ENCODE measurements around the gene GCHFR. TPM values are rescaled to one million over a fixed set of nuclear protein-coding genes. Genes with fewer than 3 reads are reported as not detected.

GCHFR gene
- total RNA-seq, 1 experiment from 2014 or later = 1.5 TPM

GRCh38 chr15:40770147-40770721 lies 6.4 kb downstream of the GCHFR start (continued):
- no peak for TF ChIP-seq REST (IDR thresholded peaks at IDR 0.05; ENCODE audit: low read depth)
- no peak for TF ChIP-seq ZFX (IDR thresholded peaks at IDR 0.05)
- no peak for TF ChIP-seq FOSL1 (IDR thresholded peaks at IDR 0.05; ENCODE audit: low read depth)
- TF ChIP-seq POLR2AphosphoS5 (IDR thresholded peaks at IDR 0.05; ENCODE audit: low read depth, low read length) = no peak
- no peak for TF ChIP-seq SRF (IDR thresholded peaks at IDR 0.05; ENCODE audit: low read depth)
- TF ChIP-seq TCF7L2 (IDR thresholded peaks at IDR 0.05; ENCODE audit: borderline replicate concordance, extremely low read depth, insufficient read depth, insufficient read length) = no peak
- no peak for TF ChIP-seq CBX3 (IDR thresholded peaks at IDR 0.05; ENCODE audit: low read depth)

- ChIA-PET CTCF (no interaction called here), RAD21 (ENCODE audit: low non-redundant PET in 1 of 2, low total read pairs in 2 of 2, uncharacterized antibody in 2 of 2, unreplicated experiment in 2 of 2) (no interaction called here), POLR2A (no interaction called here)
- H3K4me1 ChIP-seq (ENCODE audit: control insufficient read depth in 1 of 2, insufficient read depth in 2 of 2, low read length in 2 of 2) = peaks cover 3 to 38% of the 10 kb centered on the region in 2 experiments; a peak in 3 of 4 replicates
- no peak for DNase-seq (ENCODE audit: low read depth, low spot score)
- H4K20me1 ChIP-seq (ENCODE audit: insufficient read depth) = no peaks in the 10 kb centered on the region
- no peak overlapping the region for H3K9ac ChIP-seq (ENCODE audit: low read length)
- H3K36me3 ChIP-seq (ENCODE audit: control insufficient read depth in 1 of 2, insufficient read depth in 2 of 2, low read length in 2 of 2) = peaks cover 4 to 9% of the 10 kb centered on the region in 2 experiments; a peak in 2 of 4 replicates
- H3K27ac ChIP-seq (ENCODE audit: low read depth, low read length) = no peak overlapping the region
- no peaks in the 10 kb centered on the region for H3K9me3 ChIP-seq (ENCODE audit: control insufficient read depth in 1 of 2, insufficient read depth in 1 of 2, low read depth in 1 of 2, low read length in 2 of 2)
- TF ChIP-seq ATF3 (IDR thresholded peaks at IDR 0.05) (no peak), EZH2phosphoT487 (IDR thresholded peaks at IDR 0.05; ENCODE audit: borderline replicate concordance) (no peak), POLR2AphosphoS5 (IDR thresholded peaks at IDR 0.05; ENCODE audit: low read depth, low read length) (no peak), REST (IDR thresholded peaks at IDR 0.05; ENCODE audit: low read depth) (no peak), SP1 (IDR thresholded peaks at IDR 0.05; ENCODE audit: low read depth) (no peak), EGR1 (IDR thresholded peaks at IDR 0.05; ENCODE audit: low read depth) (no peak), RAD21 (IDR thresholded peaks at IDR 0.05; ENCODE audit: low read depth) (no peak), POLR2A (IDR thresholded peaks at IDR 0.05; ENCODE audit: borderline replicate concordance, extremely low read depth, insufficient read depth, insufficient read length) (no peak), MAX (IDR thresholded peaks at IDR 0.05) (no peak), SRF (IDR thresholded peaks at IDR 0.05; ENCODE audit: low read depth) (no peak), YY1 (IDR thresholded peaks at IDR 0.05; ENCODE audit: extremely low read depth, insufficient replicate concordance, low read depth, low read length) (no peak), FOSL1 (IDR thresholded peaks at IDR 0.05; ENCODE audit: low read depth) (no peak), TCF7L2 (IDR thresholded peaks at IDR 0.05; ENCODE audit: borderline replicate concordance, extremely low read depth, insufficient read depth, insufficient read length) (no peak), EZH2 (IDR thresholded peaks at IDR 0.05) (no peak), ZFX (IDR thresholded peaks at IDR 0.05) (no peak), ZNF274 (IDR thresholded peaks at IDR 0.05; ENCODE audit: low read depth, low read length) (no peak), CBX3 (IDR thresholded peaks at IDR 0.05; ENCODE audit: low read depth) (no peak), CEBPB (IDR thresholded peaks at IDR 0.05; ENCODE audit: low read depth) (no peak)
- no peak overlapping the region for H3K4me2 ChIP-seq (ENCODE audit: low read length)
- H3K27me3 ChIP-seq (ENCODE audit: insufficient read depth, low read length) = no peaks in the 10 kb centered on the region
- no peaks in the 10 kb centered on the region for H3K9me2 ChIP-seq (ENCODE audit: insufficient read depth)
- no peak for ATAC-seq
- no peak overlapping the region for H2AFZ ChIP-seq (ENCODE audit: low read depth, low read length, poor library complexity, severe bottlenecking)
- intact Hi-C loops (cut with micrococcal nuclease) = no loop called here
- H3K79me2 ChIP-seq (ENCODE audit: insufficient read depth, low read length) = no peaks in the 10 kb centered on the region
- H3K4me3 ChIP-seq (replicated peaks in 1 of 2; ENCODE audit: low read depth in 1 of 2, low read length in 2 of 2) = no peak overlapping the region
- no TSS peak for BruUV-seq (replicated peaks)
These were observed 7.4 kb downstream of the GCHFR start for GRCh38 chr15:40771242-40771641.

Data from HCT116 (cell line).